ENCODE data around the gene MEGF8. TPM values are rescaled to one million over a fixed set of nuclear protein-coding genes. Genes with fewer than 3 reads are reported as not detected.

MEGF8 gene
- polyA plus RNA-seq, 4 donors, result 35.3 to 49.2 (median 40.7) TPM

- no peak for DNase-seq (ENCODE audit: low read depth in 4 of 4, low spot score in 2 of 4)
Observed at GRCh38 chr19:42301646-42302203, 23.7 kb upstream of the MEGF8 start, which contains the start of gene PRR19. Gene PRR19, plus strand, starts transcription at chr19:42302132. Its CDS starts 7,453 bp downstream, at chr19:42309585.

GRCh38 chr19:42303101-42303464 is 22.4 kb upstream of the MEGF8 start:
- no peak for DNase-seq (ENCODE audit: low read depth in 4 of 4, low spot score in 2 of 4)

- DNase-seq (ENCODE audit: low read depth in 4 of 4, low spot score in 2 of 4), result no peak
Observed at GRCh38 chr19:42303876-42304275, 21.6 kb upstream of the MEGF8 start.

- no peak for DNase-seq (ENCODE audit: low read depth in 4 of 4, low spot score in 2 of 4)
Observed at GRCh38 chr19:42306646-42307045, 18.8 kb upstream of the MEGF8 start.

- DNase-seq (ENCODE audit: low read depth in 4 of 4, low spot score in 2 of 4), result no peak
Observed at GRCh38 chr19:42309686-42310085, 15.7 kb upstream of the MEGF8 start.

- no peak for DNase-seq (ENCODE audit: low read depth in 4 of 4, low spot score in 2 of 4)
Observed at GRCh38 chr19:42311657-42312056, 13.8 kb upstream of the MEGF8 start.

GRCh38 chr19:42312370-42312769 is 13.1 kb upstream of the MEGF8 start:
- DNase-seq (ENCODE audit: low read depth in 4 of 4, low spot score in 2 of 4), result no peak

GRCh38 chr19:42313096-42313839 is 12.2 kb upstream of the MEGF8 start, which contains the start of gene TMEM145:
Gene TMEM145, plus strand, starts transcription at chr19:42313309. Its CDS starts 68 bp downstream, at chr19:42313377.
- DNase-seq (ENCODE audit: low read depth in 4 of 4, low spot score in 2 of 4), result no peak

GRCh38 chr19:42313840-42314755 is 11.3 kb upstream of the MEGF8 start:
- DNase-seq (ENCODE audit: low read depth in 4 of 4, low spot score in 2 of 4), result no peak

- no peak for DNase-seq (ENCODE audit: low read depth in 4 of 4, low spot score in 2 of 4)
Observed at GRCh38 chr19:42315024-42315423, 10.4 kb upstream of the MEGF8 start.

- no peak for DNase-seq (ENCODE audit: low read depth in 4 of 4, low spot score in 2 of 4)
Observed at GRCh38 chr19:42316223-42317211, 8.9 kb upstream of the MEGF8 start.

- DNase-seq (ENCODE audit: low read depth in 4 of 4, low spot score in 2 of 4), result no peak
Observed at GRCh38 chr19:42317535-42317934, 7.9 kb upstream of the MEGF8 start.

- DNase-seq (ENCODE audit: low read depth in 4 of 4, low spot score in 2 of 4), result no peak
Observed at GRCh38 chr19:42322305-42322704, 3.1 kb upstream of the MEGF8 start.

GRCh38 chr19:42323473-42323851 is 2.0 kb upstream of the MEGF8 start:
- DNase-seq (ENCODE audit: low read depth in 4 of 4, low spot score in 2 of 4), result no peak

GRCh38 chr19:42323852-42324654 is 1.4 kb upstream of the MEGF8 start:
- no peak for DNase-seq (ENCODE audit: low read depth in 4 of 4, low spot score in 2 of 4)

- no peak for DNase-seq (ENCODE audit: low read depth in 4 of 4, low spot score in 2 of 4)
Observed at GRCh38 chr19:42324655-42325307, 654 bp upstream of the MEGF8 start.

- DNase-seq (ENCODE audit: low read depth in 4 of 4, low spot score in 2 of 4), result no peak
Observed at GRCh38 chr19:42325896-42326771, 699 bp downstream of the MEGF8 start.

- no peak for DNase-seq (ENCODE audit: low read depth in 4 of 4, low spot score in 2 of 4)
Observed at GRCh38 chr19:42326969-42327368, 1.5 kb downstream of the MEGF8 start.

Data from left renal cortex interstitium (tissue), 4 donors.